HG03378 (cell line): ENCODE measurements around the gene KRT74.

Source experiments
- ATAC-seq: cut with Tn5 transposase; IDR thresholded peaks from one replicate; pipeline ENCODE4 v1.9.1; 2021; ENCODE audit warnings: mild to moderate bottlenecking, moderate library complexity; ENCODE audit not compliant: unreplicated experiment

Gene KRT74

GRCh38 chr12:52573743-52574142 lies at the start of gene KRT74:
TSS of gene KRT74 (minus strand) at chr12:52573843. CDS start at chr12:52573777, 66 bp downstream.
- ATAC-seq: no peak

- ATAC-seq: no peak
Observed at GRCh38 chr12:52622349-52622748, 48.7 kb upstream of the KRT74 start.

- ATAC-seq: no peak
Observed at GRCh38 chr12:52618866-52619265, 45.2 kb upstream of the KRT74 start.

GRCh38 chr12:52618216-52618615 lies 44.6 kb upstream of the KRT74 start, which contains the start of gene KRT73:
TSS of gene KRT73 (minus strand) at chr12:52618559. CDS start at chr12:52618524, 35 bp downstream.
- no peak for ATAC-seq

GRCh38 chr12:52617403-52617785 lies 43.8 kb upstream of the KRT74 start:
- ATAC-seq: no peak

GRCh38 chr12:52616680-52617402 lies 43.2 kb upstream of the KRT74 start:
- ATAC-seq: no peak

- ATAC-seq: no peak
Observed at GRCh38 chr12:52615912-52616311, 42.3 kb upstream of the KRT74 start.

GRCh38 chr12:52615208-52615868 lies 41.7 kb upstream of the KRT74 start:
- no peak for ATAC-seq

GRCh38 chr12:52614381-52615207 lies 41.0 kb upstream of the KRT74 start:
- ATAC-seq: no peak

GRCh38 chr12:52613384-52614030 lies 39.9 kb upstream of the KRT74 start:
- ATAC-seq: no peak

GRCh38 chr12:52612431-52613383 lies 39.1 kb upstream of the KRT74 start:
- no peak for ATAC-seq

GRCh38 chr12:52611080-52611468 lies 37.4 kb upstream of the KRT74 start:
- ATAC-seq: no peak

- no peak for ATAC-seq
Observed at GRCh38 chr12:52608826-52609630, 35.4 kb upstream of the KRT74 start.

GRCh38 chr12:52608161-52608560 lies 34.5 kb upstream of the KRT74 start:
- ATAC-seq: no peak

GRCh38 chr12:52607314-52607713 lies 33.7 kb upstream of the KRT74 start:
- ATAC-seq: no peak

- no peak for ATAC-seq
Observed at GRCh38 chr12:52606581-52607218, 33.1 kb upstream of the KRT74 start.

GRCh38 chr12:52606096-52606495 lies 32.5 kb upstream of the KRT74 start:
- no peak for ATAC-seq

GRCh38 chr12:52605542-52605941 lies 31.9 kb upstream of the KRT74 start:
- ATAC-seq: no peak

GRCh38 chr12:52604859-52605258 lies 31.2 kb upstream of the KRT74 start:
- ATAC-seq: no peak
